Right lobe of liver (tissue), 6 donors: ENCODE data around the gene DENND2A. TPM values are rescaled to one million over a fixed set of nuclear protein-coding genes. Genes with fewer than 3 reads are reported as not detected.
"Not testable (repeated sequence)": the region's sequence is repeated elsewhere in the genome, so short reads cannot be mapped to it uniquely, and the experiment has no call there.

ENCODE experiments used
- ATAC-seq, 4 donors: fragments of 200-7000 bp; cut with Tn5 transposase; one replicate each; pipeline ENCODE4 v1.9.1; 2020; ENCODE audit warnings: mild to moderate bottlenecking in 4 of 4, moderate library complexity in 4 of 4
- DNase-seq, 3 donors: peaks; one replicate each; pipeline ENCODE4 v3.0.0-alpha.2; 2020
- H3K27ac ChIP-seq, 3 donors: fragments of 200-600 bp; one replicate each; pipeline ENCODE4 v1.8.0; 2022
- H3K27me3 ChIP-seq, 2 donors: fragments of 200-600 bp; one replicate each; pipeline ENCODE4 v1.8.0; 2022
- H3K36me3 ChIP-seq, 4 donors: fragments of 200-600 bp; sonication (generic) in 1 of 4; one replicate each; pipeline versions ENCODE4 v1.5.1 to v1.8.0; 2017 to 2022; ENCODE audit warnings: control low read depth in 1 of 4
- H3K4me1 ChIP-seq, 4 donors: fragments of 200-600 bp; sonication (generic) in 1 of 4; one replicate each; pipeline versions ENCODE4 v1.5.1 to v1.8.0; 2017 to 2022; ENCODE audit warnings: control low read depth in 1 of 4
- H3K4me3 ChIP-seq, 3 donors: fragments of 200-600 bp; one replicate each; pipeline ENCODE4 v1.8.0; 2022
- H3K9me3 ChIP-seq, 4 donors: fragments of 200-600 bp; sonication (generic) in 1 of 4; one replicate each; pipeline versions ENCODE4 v1.5.1 to v1.8.0; 2017 to 2022; ENCODE audit warnings: control low read depth in 1 of 4
- POLR2A ChIP-seq: fragments of 450-650 bp; IDR thresholded peaks from one replicate; pipeline ENCODE4 v1.6.1; 2017; ENCODE audit warnings: antibody characterized with exemption, mild to moderate bottlenecking
- WGBS: methylation state at CpG from one replicate; pipeline ENCODE4 v1.1.6; 2018; ENCODE audit warnings: low coverage, low lambda C conversion rate; ENCODE audit not compliant: insufficient coverage; ENCODE audit errors: missing lambda C conversion rate; 5-methylcytosine and 5-hydroxymethylcytosine counted together
- intact Hi-C, 2 donors: fragments of 100-400 bp; cut with DNase I; formaldehyde crosslinking; loops; one replicate each; pipeline versions ENCODE4 v1.11.2 to v1.14.1; 2022
- total RNA-seq, 6 experiments: library from RNA; depleted of rRNA in 2 of 6; stranded (reverse); fragments of >200 nt in 2 of 6; fragmentation: NEBNext Ultra II Directional in 3 of 6; extraction: Animal tissue kit (Norgen Biotek cat#: 25700) in 3 of 6; gene quantifications; one replicate each; pipeline versions ENCODE4 v1.1.0 to v1.2.4, GENCODE V29; 2016 to 2023
- TF ChIP-seq, protein P1 (sequence below), 4 donors: fragments of 200-600 bp in 3 of 4; fragments of 450-650 bp in 1 of 4; IDR thresholded peaks; one replicate each; pipeline versions ENCODE4 v1.5.1 to v1.8.0; 2016 to 2022; ENCODE audit warnings: antibody characterized with exemption in 4 of 4, mild to moderate bottlenecking in 2 of 4
- donor health status: DM: no; HTN: yes; CAD: no.
- donor health status: DM: no; HTN: no; CAD: no.
- donor health status: DM: no; HTN: no; CAD: no.
- donor health status: DM: no; HTN: yes; CAD: no.
- donor health status: DM: no; HTN: yes; CAD: no.

Gene DENND2A
- total RNA-seq, 6 experiments from 2014 or later = 1.4 to 3.6 (median 2.4) TPM

- H3K27me3 ChIP-seq = no peaks in the 10 kb centered on the region
- DNase-seq (peak; percentile 75 to 81 (median 76)), ATAC-seq (peak; percentile 65 to 86 (median 83))
- no peaks in the 10 kb centered on the region for H3K36me3 ChIP-seq
- WGBS = 19% methylated on average over 9 of the region's 9 CpGs
- no peaks in the 10 kb centered on the region for H3K4me1 ChIP-seq
- no peak overlapping the region for H3K27ac ChIP-seq
- TF ChIP-seq, protein P1, sequence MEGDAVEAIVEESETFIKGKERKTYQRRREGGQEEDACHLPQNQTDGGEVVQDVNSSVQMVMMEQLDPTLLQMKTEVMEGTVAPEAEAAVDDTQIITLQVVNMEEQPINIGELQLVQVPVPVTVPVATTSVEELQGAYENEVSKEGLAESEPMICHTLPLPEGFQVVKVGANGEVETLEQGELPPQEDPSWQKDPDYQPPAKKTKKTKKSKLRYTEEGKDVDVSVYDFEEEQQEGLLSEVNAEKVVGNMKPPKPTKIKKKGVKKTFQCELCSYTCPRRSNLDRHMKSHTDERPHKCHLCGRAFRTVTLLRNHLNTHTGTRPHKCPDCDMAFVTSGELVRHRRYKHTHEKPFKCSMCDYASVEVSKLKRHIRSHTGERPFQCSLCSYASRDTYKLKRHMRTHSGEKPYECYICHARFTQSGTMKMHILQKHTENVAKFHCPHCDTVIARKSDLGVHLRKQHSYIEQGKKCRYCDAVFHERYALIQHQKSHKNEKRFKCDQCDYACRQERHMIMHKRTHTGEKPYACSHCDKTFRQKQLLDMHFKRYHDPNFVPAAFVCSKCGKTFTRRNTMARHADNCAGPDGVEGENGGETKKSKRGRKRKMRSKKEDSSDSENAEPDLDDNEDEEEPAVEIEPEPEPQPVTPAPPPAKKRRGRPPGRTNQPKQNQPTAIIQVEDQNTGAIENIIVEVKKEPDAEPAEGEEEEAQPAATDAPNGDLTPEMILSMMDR (IDR thresholded peaks at IDR 0.05) = no peak
- TF ChIP-seq POLR2A = no peak
- no peaks in the 10 kb centered on the region for H3K9me3 ChIP-seq
- intact Hi-C loops = no loop called here
- no peak overlapping the region for H3K4me3 ChIP-seq
Measured at GRCh38 chr7:140512317-140513000, 128.2 kb downstream of the DENND2A start.

GRCh38 chr7:140509789-140510188 lies 130.8 kb downstream of the DENND2A start:
- no peak for ATAC-seq
- H3K27ac ChIP-seq = no peak overlapping the region

GRCh38 chr7:140507556-140507955 lies 133.1 kb downstream of the DENND2A start:
- ATAC-seq, H3K27me3 ChIP-seq, intact Hi-C loops, H3K9me3 ChIP-seq, H3K4me3 ChIP-seq, H3K4me1 ChIP-seq, H3K36me3 ChIP-seq, H3K27ac ChIP-seq, DNase-seq: not testable (repeated sequence)
- 82% methylated on average over 6 of the region's 6 CpGs for WGBS

More at GRCh38 chr7:140509789-140510188, 130.8 kb downstream of the DENND2A start:
- WGBS = 65% methylated on average over 4 of the region's 5 CpGs
- no peaks in the 10 kb centered on the region for H3K4me1 ChIP-seq
- no peaks in the 10 kb centered on the region for H3K36me3 ChIP-seq
- H3K4me3 ChIP-seq = no peak overlapping the region
- H3K27me3 ChIP-seq = no peaks in the 10 kb centered on the region
- no peak for DNase-seq
- TF ChIP-seq, protein P1 (IDR thresholded peaks at IDR 0.05) = no peak
- no peaks in the 10 kb centered on the region for H3K9me3 ChIP-seq
- intact Hi-C loops = no loop called here

GRCh38 chr7:140506788-140507464 lies 133.7 kb downstream of the DENND2A start:
- Histone ChIP-seq H3K27ac (no peak overlapping the region), H3K9me3 (no peaks in the 10 kb centered on the region), H3K36me3 (no peaks in the 10 kb centered on the region), H3K4me3 (no peak overlapping the region), H3K27me3 (no peaks in the 10 kb centered on the region), H3K4me1 (no peaks in the 10 kb centered on the region)
- ATAC-seq (peak in 2 of 4 donors; percentile 14 to 46), DNase-seq (no peak)
- intact Hi-C loops = no loop called here
- TF ChIP-seq, protein P1 (IDR thresholded peaks at IDR 0.05) = no peak
- TF ChIP-seq POLR2A = no peak
- WGBS = 67% methylated on average over 2 of the region's 5 CpGs

GRCh38 chr7:140501966-140502365 lies 138.6 kb downstream of the DENND2A start:
- no peak for ATAC-seq
- H3K9me3 ChIP-seq = no peaks in the 10 kb centered on the region
- no peaks in the 10 kb centered on the region for H3K36me3 ChIP-seq
- no peak for DNase-seq
- no peak for TF ChIP-seq POLR2A
- TF ChIP-seq, protein P1 (IDR thresholded peaks at IDR 0.05) = no peak
- no peaks in the 10 kb centered on the region for H3K4me1 ChIP-seq
- no peak overlapping the region for H3K27ac ChIP-seq
- intact Hi-C loops = no loop called here
- 71% methylated on average over 4 of the region's 5 CpGs for WGBS
- no peak overlapping the region for H3K4me3 ChIP-seq
- H3K27me3 ChIP-seq = no peaks in the 10 kb centered on the region

DNA sequence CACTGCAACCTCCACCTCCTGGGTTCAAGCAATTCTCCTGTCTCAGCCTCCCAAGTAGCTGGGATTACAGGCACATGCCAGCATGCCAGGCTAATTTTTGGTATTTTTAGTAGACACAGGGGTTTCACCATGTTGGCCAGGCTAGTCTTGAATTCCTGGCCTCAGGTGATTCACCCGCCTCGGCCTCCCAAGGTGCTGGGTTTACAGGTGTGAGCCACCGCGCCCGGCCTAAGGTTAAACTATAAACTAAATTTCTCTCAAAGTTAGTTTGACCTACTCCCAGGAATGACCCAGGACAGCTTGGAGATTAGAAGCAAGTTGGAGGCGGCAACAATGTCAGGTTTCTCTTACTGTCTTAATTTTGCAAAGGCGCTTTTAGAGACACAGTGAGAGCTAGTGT lies 142.8 kb downstream of the DENND2A start:
- H3K36me3 ChIP-seq, intact Hi-C loops, H3K4me3 ChIP-seq, H3K27me3 ChIP-seq, H3K4me1 ChIP-seq, ATAC-seq, H3K27ac ChIP-seq, DNase-seq, H3K9me3 ChIP-seq: not testable (repeated sequence)
- 96% methylated on average over 5 of the region's 7 CpGs for WGBS
